ENCODE results near the gene TSNAX. TPM values are rescaled to one million over a fixed set of nuclear protein-coding genes. Genes with fewer than 3 reads are reported as not detected.

The TSNAX gene
- total RNA-seq, 4 donors from 2014 or later = 11.3 to 18.2 (median 14.9) TPM

DNA sequence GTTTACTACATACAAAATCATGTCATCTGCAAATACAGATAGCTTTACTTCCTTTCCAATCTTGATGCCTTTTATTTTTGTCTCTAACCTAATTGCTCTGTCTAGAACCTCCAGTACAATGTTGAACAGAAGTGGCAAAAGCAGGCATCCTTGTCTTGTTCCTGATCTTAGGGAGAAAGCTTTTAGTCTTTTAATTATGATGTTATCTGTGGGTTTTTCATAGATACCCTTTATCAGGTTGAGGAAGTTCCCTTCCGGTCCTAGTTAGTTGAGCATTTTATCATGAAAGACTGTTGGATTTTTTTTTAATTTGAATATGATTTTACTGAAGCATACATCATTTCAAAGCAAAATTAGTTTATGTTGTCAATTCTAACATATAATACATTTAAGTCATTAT is 52.4 kb downstream of the TSNAX start:
- no peaks in the 10 kb centered on the region for H3K36me3 ChIP-seq

DNA sequence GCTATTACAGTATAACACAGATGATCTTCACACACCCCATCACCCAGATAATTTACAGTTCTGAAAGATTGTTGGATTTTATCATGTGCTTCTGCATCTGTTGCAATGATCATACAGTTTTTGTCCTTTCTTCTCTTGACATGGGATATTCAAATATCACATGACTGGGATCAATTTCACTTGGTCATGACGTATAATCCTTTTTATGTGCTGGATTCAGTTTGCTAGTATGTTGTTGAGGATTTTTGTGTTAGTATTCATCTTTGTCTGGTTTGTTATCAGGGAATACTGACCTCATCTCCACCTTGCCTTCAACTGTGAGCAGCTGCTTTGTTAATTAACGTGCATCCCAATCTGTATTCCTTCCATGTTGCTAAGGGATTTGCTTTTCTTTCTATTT is 53.4 kb downstream of the TSNAX start:
- Histone ChIP-seq H3K4me3 (no peak overlapping the region), H3K4me1 (no peaks in the 10 kb centered on the region), H3K36me3 (no peaks in the 10 kb centered on the region), H3K27ac (no peak overlapping the region), H3K9me3 (no peaks in the 10 kb centered on the region), H3K27me3 (no peaks in the 10 kb centered on the region)
- no peak for DNase-seq
- no peak for TF ChIP-seq POLR2A (IDR thresholded peaks at IDR 0.05)

More for the DNA sequence above, 52.4 kb downstream of the TSNAX start:
- H3K4me1 ChIP-seq = no peaks in the 10 kb centered on the region
- H3K9me3 ChIP-seq = no peaks in the 10 kb centered on the region
- no peaks in the 10 kb centered on the region for H3K27me3 ChIP-seq
- DNase-seq = no peak
- no peak for TF ChIP-seq POLR2A (IDR thresholded peaks at IDR 0.05)
- TF ChIP-seq, protein P1, sequence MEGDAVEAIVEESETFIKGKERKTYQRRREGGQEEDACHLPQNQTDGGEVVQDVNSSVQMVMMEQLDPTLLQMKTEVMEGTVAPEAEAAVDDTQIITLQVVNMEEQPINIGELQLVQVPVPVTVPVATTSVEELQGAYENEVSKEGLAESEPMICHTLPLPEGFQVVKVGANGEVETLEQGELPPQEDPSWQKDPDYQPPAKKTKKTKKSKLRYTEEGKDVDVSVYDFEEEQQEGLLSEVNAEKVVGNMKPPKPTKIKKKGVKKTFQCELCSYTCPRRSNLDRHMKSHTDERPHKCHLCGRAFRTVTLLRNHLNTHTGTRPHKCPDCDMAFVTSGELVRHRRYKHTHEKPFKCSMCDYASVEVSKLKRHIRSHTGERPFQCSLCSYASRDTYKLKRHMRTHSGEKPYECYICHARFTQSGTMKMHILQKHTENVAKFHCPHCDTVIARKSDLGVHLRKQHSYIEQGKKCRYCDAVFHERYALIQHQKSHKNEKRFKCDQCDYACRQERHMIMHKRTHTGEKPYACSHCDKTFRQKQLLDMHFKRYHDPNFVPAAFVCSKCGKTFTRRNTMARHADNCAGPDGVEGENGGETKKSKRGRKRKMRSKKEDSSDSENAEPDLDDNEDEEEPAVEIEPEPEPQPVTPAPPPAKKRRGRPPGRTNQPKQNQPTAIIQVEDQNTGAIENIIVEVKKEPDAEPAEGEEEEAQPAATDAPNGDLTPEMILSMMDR (IDR thresholded peaks at IDR 0.05) = no peak
- H3K4me3 ChIP-seq = no peak overlapping the region
- H3K27ac ChIP-seq = no peak overlapping the region

DNA sequence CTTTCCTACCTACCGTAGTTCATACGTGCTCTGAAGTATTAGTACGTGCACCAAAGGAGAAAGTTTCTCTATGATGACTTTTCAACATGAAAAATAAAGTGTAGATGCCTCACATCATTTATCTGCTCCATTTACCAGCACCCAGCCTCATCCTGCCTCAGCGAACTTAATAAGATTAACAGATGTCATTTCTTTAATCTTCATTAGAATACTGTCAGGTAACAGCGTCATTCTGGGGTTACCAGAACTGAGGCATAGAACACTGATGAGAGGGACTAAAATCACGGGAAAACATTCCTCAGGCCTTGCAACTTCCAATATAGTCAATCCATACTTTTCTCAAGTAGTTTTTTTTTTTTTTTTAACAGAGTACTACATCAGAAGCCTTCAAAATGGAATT is 54.9 kb downstream of the TSNAX start:
- TF ChIP-seq, protein P1 (IDR thresholded peaks at IDR 0.05) = no peak
- no peak for TF ChIP-seq POLR2A (IDR thresholded peaks at IDR 0.05)

DNA sequence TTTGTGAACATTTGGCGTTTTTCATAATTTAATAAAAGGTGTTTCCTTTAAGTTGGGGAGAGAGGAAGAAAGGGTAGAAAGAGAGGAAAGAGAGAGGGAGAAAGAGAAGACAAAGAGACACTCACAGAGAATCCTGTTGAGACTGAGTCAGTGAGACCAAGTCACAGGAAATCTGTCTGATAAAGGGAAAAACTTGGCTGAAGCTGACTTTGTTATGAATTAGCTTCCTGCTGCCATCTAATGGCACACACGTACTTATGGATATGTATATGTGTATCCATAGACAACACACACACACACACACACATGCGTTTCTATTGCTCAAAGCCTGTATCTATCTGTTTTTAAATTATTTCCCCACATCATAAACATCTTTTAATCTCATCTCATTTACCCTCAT is 55.6 kb downstream of the TSNAX start:
- Histone ChIP-seq H3K36me3 (no peaks in the 10 kb centered on the region), H3K4me3 (no peak overlapping the region), H3K27me3 (no peaks in the 10 kb centered on the region), H3K27ac (no peak overlapping the region), H3K9me3 (no peaks in the 10 kb centered on the region), H3K4me1 (no peaks in the 10 kb centered on the region)
- no peak for DNase-seq
- TF ChIP-seq POLR2A (IDR thresholded peaks at IDR 0.05) = no peak
- TF ChIP-seq, protein P1 (IDR thresholded peaks at IDR 0.05) = peak in 3 of 6 experiments; percentile 35 to 47 (median 39)

More for the DNA sequence above, 54.9 kb downstream of the TSNAX start:
- no peaks in the 10 kb centered on the region for H3K27me3 ChIP-seq
- no peaks in the 10 kb centered on the region for H3K4me1 ChIP-seq
- no peak overlapping the region for H3K4me3 ChIP-seq
- no peaks in the 10 kb centered on the region for H3K9me3 ChIP-seq
- H3K27ac ChIP-seq = no peak overlapping the region
- no peak for DNase-seq
- no peaks in the 10 kb centered on the region for H3K36me3 ChIP-seq

DNA sequence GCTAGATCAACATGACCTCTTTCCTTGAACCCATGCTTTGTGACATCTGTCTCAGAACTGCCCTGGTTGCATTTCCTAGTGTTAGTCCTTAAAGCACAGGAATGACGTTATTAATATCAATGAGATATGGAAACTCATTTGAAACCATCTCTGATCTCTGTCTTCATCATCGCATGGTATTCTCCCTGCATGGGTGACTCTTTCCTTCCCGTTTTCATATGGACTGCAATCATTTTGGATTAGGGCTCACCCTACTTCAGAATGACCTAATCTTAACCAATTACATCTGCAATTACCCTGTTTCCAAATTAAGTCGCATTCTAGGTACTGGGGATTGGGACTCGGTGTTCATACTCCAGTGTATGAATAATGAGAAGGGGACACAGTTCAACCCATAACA is 56.5 kb downstream of the TSNAX start:
- no peak for DNase-seq
- no peaks in the 10 kb centered on the region for H3K36me3 ChIP-seq
- TF ChIP-seq, protein P1 (IDR thresholded peaks at IDR 0.05) = no peak
- no peak for TF ChIP-seq POLR2A (IDR thresholded peaks at IDR 0.05)
- H3K27me3 ChIP-seq = no peaks in the 10 kb centered on the region
- H3K4me3 ChIP-seq = no peak overlapping the region
- H3K4me1 ChIP-seq = no peaks in the 10 kb centered on the region
- no peaks in the 10 kb centered on the region for H3K9me3 ChIP-seq
- H3K27ac ChIP-seq = no peak overlapping the region

DNA sequence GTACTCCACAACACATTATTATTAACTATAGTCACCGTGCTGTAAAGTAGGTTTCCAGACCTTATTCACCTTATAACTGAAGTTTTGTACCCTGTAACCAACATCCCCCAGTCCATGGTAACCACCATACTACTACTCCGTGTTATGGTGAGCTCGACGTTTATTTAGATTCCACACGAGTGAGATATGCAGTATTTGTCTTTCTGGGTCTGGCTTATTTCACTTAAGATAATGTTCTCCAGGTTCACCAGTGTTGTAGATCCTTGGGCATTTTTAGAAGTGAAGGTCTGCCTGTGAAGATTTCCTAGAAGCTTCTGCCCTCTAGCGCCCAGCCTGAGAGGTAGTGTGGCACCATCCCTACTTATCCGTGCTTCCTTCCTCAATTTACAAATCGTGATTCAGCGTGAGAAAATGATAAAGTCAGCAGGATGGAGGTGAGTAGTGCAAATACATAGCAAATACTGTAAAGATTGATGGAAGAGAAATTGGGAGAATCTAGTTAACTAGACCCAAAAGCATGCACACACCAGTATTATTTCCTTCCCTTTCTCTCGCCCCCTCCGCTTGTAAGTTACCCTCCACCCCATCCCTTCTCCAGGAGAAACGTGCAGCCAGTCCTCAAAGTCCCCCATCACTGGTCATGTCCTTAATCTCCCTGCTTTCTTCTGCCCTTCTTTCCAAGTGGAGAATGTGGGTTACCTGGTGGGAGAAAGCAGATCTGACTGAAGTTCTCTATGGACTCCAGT is 62.2 kb downstream of the TSNAX start:
- Histone ChIP-seq H3K36me3 (no peaks in the 10 kb centered on the region), H3K27me3 (no peaks in the 10 kb centered on the region), H3K27ac (no peak overlapping the region), H3K9me3 (no peaks in the 10 kb centered on the region), H3K4me1 (no peaks in the 10 kb centered on the region), H3K4me3 (no peak overlapping the region)
- DNase-seq = peak in 1 of 3 donors; percentile 71
- TF ChIP-seq, protein P1 (IDR thresholded peaks at IDR 0.05) = peak; percentile 12 to 78 (median 54)
- no peak for TF ChIP-seq POLR2A (IDR thresholded peaks at IDR 0.05)

Data from Peyer's patch (tissue), 4 donors.